KMS-11 (cell line): Measurements from ENCODE around the gene DNM3.

Experiments
- H2AFZ ChIP-seq: fragments of 200-600 bp; sonication (generic); 2 replicates; pipeline ENCODE4 v1.6.1; 2016; ENCODE audit warnings: antibody characterized with exemption, mixed run types, low read depth
- H3K27ac ChIP-seq: fragments of 200-600 bp; sonication (generic); 2 replicates; pipeline ENCODE4 v1.6.1; 2016; ENCODE audit warnings: mild to moderate bottlenecking, mixed run types
- H3K27me3 ChIP-seq: fragments of 200-600 bp; sonication (generic); 2 replicates; pipeline ENCODE4 v1.6.1; 2017; ENCODE audit warnings: mild to moderate bottlenecking, low read depth, mixed run types, moderate library complexity; ENCODE audit not compliant: insufficient read depth
- H3K36me3 ChIP-seq: fragments of 200-600 bp; sonication (generic); 2 replicates; pipeline ENCODE4 v1.6.1; 2017; ENCODE audit warnings: mild to moderate bottlenecking, mixed run types; ENCODE audit not compliant: insufficient read depth
- H3K4me1 ChIP-seq: fragments of 200-600 bp; sonication (generic); 2 replicates; pipeline ENCODE4 v1.6.1; 2016; ENCODE audit warnings: mild to moderate bottlenecking, low read depth, mixed run types; ENCODE audit not compliant: poor library complexity, severe bottlenecking
- H3K4me2 ChIP-seq: fragments of 200-600 bp; sonication (generic); 2 replicates; pipeline ENCODE4 v1.7.0; 2016; ENCODE audit warnings: mild to moderate bottlenecking, mixed run types
- H3K4me3 ChIP-seq: fragments of 200-600 bp; sonication (generic); IDR thresholded peaks from 2 replicates; pipeline ENCODE4 v1.6.1; 2017; ENCODE audit warnings: low read depth, low read length, mixed read lengths; ENCODE audit not compliant: insufficient read depth
- H3K79me2 ChIP-seq: fragments of 200-600 bp; sonication (generic); 2 replicates; pipeline ENCODE4 v1.6.1; 2016; ENCODE audit warnings: low read depth, mixed run types; ENCODE audit not compliant: insufficient read depth
- H3K9ac ChIP-seq: fragments of 200-600 bp; sonication (generic); 2 replicates; pipeline ENCODE4 v1.6.1; 2016; ENCODE audit warnings: mild to moderate bottlenecking, mixed run types
- H4K20me1 ChIP-seq: fragments of 200-600 bp; sonication (generic); 2 replicates; pipeline ENCODE4 v1.6.1; 2016; ENCODE audit warnings: mild to moderate bottlenecking, mixed run types; ENCODE audit not compliant: insufficient read depth
- CTCF ChIP-seq: fragments of 200-600 bp; sonication (generic); conservative IDR thresholded peaks from 2 replicates; pipeline ENCODE4 v1.6.1; 2017; ENCODE audit warnings: low read depth, mild to moderate bottlenecking, antibody characterized with exemption, low read length, moderate library complexity, mixed read lengths

The DNM3 gene

GRCh38 chr1:171949316-171949715 is 108.0 kb downstream of the DNM3 start:
- Histone ChIP-seq H3K27me3 (no peaks in the 10 kb centered on the region), H3K4me2 (no peak overlapping the region), H3K4me1 (no peaks in the 10 kb centered on the region), H4K20me1 (no peaks in the 10 kb centered on the region), H3K4me3 (no peak overlapping the region), H3K36me3 (no peaks in the 10 kb centered on the region), H3K79me2 (no peaks in the 10 kb centered on the region), H2AFZ (no peak overlapping the region), H3K27ac (no peak overlapping the region), H3K9ac (no peak overlapping the region)
- no peak for TF ChIP-seq CTCF

GRCh38 chr1:171953835-171954234 is 112.5 kb downstream of the DNM3 start:
- Histone ChIP-seq H3K79me2 (no peaks in the 10 kb centered on the region), H4K20me1 (no peaks in the 10 kb centered on the region), H3K4me3 (no peak overlapping the region), H3K4me1 (no peaks in the 10 kb centered on the region), H3K36me3 (no peaks in the 10 kb centered on the region), H3K9ac (no peak overlapping the region), H3K4me2 (no peak overlapping the region), H3K27me3 (no peaks in the 10 kb centered on the region), H3K27ac (no peak overlapping the region), H2AFZ (no peak overlapping the region)
- no peak for TF ChIP-seq CTCF

- Histone ChIP-seq H3K27ac (no peak overlapping the region), H2AFZ (no peak overlapping the region), H3K4me1 (no peaks in the 10 kb centered on the region), H3K79me2 (no peaks in the 10 kb centered on the region), H3K4me3 (no peak overlapping the region), H3K9ac (no peak overlapping the region), H4K20me1 (no peaks in the 10 kb centered on the region), H3K4me2 (no peak overlapping the region), H3K27me3 (no peaks in the 10 kb centered on the region), H3K36me3 (no peaks in the 10 kb centered on the region)
- no peak for TF ChIP-seq CTCF
These were observed 113.1 kb downstream of the DNM3 start for GRCh38 chr1:171954361-171954760.

GRCh38 chr1:171961861-171962260 is 120.6 kb downstream of the DNM3 start:
- no peaks in the 10 kb centered on the region for H3K27me3 ChIP-seq
- H3K36me3 ChIP-seq = no peaks in the 10 kb centered on the region
- peaks cover 6% of the 10 kb centered on the region for H3K4me1 ChIP-seq
- no peak overlapping the region for H3K4me2 ChIP-seq
- no peak overlapping the region for H3K9ac ChIP-seq
- no peak overlapping the region for H2AFZ ChIP-seq
- H3K4me3 ChIP-seq = no peak overlapping the region
- no peak for TF ChIP-seq CTCF
- H3K27ac ChIP-seq = no peak overlapping the region
- H4K20me1 ChIP-seq = no peaks in the 10 kb centered on the region
- H3K79me2 ChIP-seq = no peaks in the 10 kb centered on the region
